ENCODE measurements around the gene COBL.

Gene COBL

DNA sequence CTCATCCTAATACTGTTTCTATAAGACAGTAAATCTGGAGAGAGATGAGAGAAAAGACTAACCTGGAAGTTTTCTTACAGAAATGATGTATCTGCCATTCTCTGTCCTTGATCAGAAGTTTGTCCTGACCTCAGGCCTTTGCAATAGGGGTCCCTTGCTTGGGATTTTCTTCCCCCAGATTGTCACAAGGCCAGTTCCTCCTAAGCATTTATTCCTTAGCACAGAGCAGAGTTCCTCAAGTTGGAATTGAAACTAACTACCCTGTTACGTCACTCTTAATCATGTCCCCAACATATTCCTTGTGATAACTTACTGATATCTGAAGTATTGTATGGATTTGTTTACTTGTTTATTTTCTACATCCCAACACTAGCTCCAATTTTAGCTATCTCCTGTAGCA, 202.1 kb downstream of the COBL start:
- DNase-seq (ENCODE audit: low read depth), result no peak

DNA sequence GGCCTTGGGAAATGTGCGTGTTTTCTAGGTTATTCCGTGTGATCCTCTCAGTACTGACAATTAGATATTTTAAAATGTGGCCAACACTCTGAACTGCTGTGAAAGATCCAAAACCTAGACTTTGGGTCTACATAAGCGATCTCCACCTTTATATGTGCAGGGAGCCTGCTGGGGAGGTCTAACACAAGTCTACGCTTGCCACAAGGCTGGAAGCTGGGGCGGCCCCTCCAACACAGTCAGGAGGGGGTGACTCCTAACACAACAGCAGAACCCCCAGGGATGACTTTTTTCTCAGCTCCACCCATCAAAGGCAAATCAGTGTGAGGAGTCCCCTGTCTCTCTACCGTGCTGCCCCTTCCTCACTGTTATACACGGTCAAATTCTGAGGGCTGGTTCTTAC, 202.6 kb downstream of the COBL start:
- DNase-seq (ENCODE audit: low read depth), result no peak

DNA sequence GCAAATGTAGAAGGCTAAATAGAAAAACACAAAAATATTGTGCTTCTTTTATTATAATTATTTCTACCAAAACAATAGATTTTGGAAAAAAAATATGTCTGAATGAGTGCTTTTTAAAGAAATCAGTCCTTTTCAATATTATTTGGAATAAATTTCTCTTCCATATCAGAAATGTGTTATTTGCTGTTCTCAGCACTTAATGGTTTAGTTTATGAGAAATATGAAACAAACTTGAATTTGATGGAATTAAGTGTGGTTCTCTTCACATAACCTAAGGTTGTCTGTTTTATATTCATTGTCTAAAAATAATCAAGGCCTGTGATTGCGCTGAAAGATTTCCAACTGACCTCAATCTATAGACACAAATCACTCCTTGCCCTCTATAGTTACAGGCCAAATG, 203.0 kb downstream of the COBL start:
- no peak for DNase-seq (ENCODE audit: low read depth)

DNA sequence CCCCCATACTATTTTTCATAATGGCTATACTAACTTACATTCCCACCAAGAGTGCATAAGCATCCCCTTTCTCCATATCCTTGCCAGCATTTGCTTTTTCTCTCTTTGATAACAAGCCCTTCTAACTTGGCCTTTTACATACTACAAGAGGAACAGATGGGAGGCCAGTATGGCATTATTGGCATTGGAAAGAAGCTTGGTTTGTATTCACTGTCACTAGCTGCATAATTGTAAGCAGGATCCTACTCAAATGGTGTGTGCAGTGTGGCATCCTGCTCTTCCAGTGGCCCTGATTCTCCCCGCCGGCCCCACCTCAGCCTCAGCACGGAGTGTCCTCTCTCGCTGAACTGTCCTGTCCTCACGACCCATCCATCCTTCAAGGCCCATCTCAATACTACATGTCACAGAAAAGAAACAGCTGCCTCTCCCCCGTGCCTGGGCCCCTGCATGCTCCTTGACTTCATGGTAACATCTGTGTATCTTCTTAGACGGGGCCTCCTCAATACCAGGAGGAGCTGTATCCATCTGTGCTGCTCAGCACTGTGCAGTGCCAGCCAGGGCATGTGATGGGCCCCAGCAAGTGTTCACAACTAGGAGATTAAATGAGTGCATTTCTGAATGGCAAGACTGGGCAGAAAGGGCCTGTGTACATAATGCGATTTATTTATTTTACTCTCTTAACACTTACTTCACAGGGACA, 205.2 kb downstream of the COBL start:
- DNase-seq (ENCODE audit: low read depth), result no peak

DNA sequence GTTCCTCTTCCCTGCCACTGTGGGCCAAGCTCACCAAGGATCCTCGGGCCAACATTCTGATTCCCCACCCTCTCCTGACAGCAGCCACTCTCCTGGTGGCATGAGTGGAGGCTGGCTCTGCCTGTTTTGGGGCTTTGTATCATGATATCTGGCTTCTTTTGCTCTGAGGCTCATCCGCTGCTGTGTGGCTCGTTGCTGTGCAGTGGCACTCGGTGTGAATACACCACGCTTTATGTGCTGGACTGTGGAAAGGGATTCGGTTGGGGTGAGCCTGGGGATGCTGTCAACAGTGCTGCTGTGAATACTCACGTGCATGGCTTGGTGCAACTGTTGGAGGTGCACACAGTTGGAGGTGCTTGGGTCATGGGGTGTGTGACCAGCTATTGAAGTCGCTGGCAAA, 208.5 kb downstream of the COBL start:
- DNase-seq (ENCODE audit: low read depth), result no peak

DNA sequence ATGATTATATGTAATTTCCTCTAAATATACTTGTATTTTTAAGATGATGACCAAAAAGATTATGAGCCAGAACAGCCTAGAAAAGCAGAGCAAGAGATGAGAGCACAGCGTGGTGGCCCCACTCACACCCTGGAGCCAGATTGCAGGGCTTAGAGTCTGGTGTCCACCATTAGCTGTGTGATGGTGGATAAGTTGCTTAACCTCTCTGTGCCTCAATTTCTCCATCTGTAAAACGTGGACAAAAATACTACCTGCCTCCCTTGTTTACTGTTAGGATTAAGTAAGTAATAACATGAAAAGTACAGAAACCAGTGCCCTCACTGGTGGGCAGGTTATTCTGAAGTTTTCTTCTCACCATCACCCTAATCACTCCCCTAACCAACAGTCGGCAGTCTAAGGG, 212.3 kb downstream of the COBL start:
- no peak for DNase-seq (ENCODE audit: low read depth)

DNA sequence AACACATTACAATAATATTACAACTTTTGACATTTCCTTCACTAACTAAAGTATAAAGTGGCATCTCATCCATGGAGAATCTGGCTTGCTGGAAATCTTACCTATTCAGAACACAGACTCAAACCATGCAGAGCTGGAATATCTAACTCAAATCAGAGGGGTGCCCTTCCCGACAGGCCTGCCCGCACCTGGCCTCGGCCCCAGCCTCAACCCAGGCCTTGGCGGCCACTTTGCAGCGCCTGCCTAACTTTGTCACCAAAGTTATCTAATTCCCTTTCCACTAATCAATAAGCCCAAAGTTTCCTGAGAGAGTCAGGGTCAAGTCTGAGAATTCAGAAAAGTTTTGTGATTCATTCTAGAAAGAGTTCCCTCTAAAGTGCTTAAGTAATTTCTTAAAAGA, 212.9 kb downstream of the COBL start:
- DNase-seq (ENCODE audit: low read depth), result no peak

DNA sequence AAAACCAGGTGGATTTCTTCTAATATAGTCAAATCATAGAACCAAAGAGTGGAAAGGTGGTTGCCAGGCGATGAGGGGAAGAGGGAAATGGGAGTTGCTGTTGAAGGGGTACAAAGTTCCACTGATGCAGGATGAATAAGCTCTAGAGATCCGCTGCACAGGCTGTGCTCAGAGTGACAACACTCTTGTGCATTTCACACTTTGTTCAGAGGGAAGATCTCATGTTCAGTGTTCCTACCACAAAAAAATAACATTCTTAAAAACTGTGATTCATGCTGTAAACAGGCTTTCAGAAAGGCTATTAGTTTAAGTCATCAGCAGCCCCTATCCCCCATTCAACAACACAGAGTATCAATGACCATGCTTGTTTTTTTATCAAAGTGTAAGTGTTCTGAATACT, 213.8 kb downstream of the COBL start:
- DNase-seq (ENCODE audit: low read depth), result no peak

DNA sequence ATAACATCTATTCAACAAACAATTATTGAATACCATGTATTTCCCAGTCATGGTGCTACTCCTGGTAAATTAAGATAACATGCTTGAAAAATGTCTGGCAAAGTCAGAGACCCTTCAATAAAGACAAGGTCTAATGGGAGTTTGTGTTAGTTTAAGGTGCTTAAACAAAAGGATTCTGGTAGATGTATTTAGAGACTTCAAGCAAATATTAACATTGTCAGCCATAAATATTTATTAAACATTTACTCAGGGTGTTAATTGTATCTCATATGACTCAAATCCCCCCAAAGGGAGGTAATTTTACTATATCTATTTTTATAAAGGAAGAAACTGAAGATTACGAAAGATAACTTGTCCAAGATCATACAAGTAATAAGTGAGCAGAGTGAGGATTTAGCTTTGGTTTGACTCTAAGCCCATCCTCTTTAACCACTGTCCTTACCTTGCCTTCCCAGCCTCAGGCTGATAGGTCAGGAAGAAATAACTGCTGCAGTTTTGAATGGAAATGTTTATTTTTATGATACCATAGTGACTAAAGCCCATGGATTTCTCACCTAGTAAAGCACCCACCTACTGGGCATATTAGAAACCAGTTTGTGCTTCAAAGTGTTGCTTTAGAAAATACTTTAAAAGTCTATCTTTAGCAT, 215.4 kb downstream of the COBL start:
- no peak for DNase-seq (ENCODE audit: low read depth)

DNA sequence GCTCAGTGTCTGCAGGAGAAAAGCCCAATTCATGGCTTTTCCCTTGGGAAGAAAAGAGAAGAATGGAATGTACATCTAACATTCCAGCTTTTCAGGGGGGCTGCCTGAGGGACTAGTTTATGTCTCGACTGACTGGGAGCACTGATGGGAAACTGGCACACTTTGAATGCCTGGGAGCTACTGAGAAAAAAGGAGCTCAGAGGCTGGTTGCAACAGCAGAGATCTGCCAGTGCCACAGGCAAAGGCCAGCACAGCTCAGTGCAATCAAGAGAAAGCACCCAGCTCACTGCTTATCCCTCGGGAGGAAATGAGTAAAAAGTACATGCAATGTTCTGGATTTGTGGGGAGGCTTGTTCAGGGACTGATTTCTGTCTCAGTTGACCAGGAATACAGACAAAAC, 226.2 kb downstream of the COBL start:
- DNase-seq (ENCODE audit: low read depth), result no peak

DNA sequence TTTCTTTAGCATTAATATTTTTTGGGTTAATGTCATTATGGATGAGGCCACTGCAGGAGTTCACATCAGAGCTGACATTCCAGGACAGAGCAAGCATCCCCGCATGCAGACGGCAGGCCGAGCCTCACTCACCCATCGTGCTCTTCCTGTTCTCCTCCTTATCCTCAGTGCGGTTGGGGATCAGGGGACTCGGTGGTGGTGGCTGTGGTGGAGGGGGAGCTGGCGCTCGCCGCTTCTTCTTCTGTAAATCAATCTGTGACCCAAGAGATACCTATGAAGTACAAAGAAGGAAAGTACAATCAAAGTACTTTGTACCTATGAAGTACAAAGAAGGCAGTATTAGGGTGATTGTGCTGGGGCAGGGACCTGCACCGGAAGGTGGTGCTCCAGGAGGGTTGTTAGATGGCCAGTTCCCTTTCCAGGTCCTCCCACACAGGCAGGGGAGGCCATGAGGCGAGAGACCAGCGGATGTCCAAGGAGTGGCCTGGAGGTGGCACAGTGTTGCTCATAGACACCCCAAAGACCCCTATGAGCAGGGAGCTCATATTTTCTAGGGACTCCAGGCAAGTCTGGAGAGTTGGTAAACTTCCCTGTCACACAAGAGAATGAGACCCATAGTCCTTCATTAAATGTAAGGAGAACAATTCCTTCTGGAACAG, 231.4 kb downstream of the COBL start:
- no peak for DNase-seq (ENCODE audit: low read depth)

DNA sequence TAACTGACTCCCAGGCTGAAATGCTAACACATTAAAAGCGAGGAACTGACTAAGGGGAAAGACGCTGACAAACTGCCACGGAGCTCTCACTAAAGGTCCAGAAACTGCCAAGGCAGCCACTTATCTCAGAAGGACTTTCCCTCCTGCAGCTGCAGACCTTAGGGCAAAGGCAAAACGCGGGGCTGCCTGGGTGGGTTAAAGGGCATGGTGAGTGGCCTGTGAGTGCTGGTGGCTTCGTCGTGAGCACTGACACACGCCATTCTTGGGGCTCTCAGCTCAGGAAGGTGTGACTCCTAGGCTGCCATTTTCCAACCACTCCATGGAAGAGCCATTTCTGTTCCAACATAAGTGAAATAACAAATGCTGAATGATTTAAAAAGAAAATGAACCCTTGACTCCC, 232.5 kb downstream of the COBL start:
- DNase-seq (ENCODE audit: low read depth), result no peak

DNA sequence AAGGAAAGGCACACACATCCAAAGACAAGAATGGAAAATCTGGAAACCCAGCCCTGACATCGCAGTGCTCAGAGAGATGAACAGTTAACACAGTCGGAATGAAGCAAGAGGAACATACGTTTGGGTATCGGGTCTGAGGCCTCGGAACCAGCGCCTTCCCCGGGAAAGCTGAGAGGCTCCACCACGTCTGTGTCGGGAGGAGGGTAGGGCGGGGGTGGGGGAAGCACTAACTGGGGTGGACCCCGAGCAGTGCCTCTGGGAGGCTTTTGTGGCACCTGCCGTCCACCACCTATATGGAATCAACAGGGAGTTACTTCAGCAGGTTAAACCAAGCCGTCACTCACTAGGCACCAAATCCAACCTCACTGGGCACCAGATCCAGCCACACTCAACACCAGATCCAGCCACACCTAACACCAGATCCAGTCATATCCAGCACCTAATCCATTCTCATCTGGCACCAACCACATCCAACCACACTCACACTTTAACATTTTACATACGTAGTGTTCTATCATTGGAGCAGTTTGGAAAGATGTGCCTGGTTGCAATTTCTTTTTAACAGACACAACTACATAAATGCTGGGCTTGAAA, 233.6 kb downstream of the COBL start:
- no peak for DNase-seq (ENCODE audit: low read depth)

DNA sequence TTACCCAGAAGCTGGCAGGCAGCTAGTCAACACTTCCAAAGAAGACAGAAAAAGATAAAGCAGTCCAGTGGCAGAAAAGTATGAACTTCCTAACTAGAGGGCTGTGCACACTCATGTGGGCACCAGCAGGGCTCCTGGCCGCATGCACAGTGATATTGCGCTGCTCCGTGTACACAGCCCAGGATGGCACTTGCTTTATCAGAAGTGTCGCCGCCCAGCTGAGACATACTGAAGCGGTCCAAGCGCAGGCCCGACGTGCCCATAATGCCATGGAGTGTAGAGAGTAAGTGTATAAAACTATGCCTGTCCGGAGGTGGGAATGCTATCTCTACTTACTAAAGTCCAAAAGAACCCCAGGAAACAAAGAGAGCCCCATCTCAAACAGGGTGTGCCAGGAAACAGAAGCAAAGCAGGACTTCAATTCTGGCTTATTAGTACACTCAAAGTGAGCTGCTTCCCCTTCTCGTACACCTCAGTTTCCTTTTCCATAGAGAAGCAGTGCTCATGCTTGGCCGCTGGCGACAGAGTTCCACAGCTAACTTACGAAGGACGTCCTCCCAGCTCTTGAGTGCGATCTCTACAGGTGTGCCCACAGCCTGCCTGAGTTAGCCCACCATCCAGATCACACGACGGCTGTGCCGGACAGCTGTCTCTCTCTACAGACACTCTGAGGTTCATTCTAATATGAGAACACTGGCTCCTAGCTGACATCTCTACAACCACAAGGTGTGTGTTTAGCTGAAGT, 234.3 kb downstream of the COBL start:
- DNase-seq (ENCODE audit: low read depth), result no peak

DNA sequence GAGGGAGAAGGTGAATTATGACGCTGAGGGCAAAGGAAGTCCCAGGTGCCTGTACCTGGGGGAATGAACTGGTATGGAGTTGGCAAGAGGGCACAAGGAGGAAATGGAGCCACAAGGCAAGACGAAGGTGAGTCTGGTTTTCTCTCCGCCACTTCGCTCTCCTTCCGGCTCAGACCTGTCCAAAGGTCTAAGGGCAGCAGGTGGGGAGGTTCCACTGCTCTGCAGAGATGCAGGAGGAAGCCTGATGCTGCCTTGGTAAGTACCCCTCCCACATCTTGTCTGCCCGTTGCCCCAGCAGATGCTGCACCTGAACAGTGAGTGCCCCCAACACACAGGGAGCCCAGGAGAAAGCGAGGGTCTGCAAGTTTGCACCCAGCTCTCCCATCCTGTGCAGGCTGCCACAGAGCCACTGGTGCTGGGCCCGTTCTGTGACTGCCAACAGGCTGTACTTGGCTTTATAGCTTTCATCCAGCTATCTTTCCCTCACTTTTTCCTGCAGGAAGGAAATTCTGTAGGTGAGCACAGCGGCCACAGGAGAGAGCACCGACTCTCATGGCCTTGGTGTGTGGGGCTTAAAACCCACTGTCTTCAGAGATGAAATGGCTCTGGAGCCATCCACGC, 235.2 kb downstream of the COBL start:
- DNase-seq (ENCODE audit: low read depth), result no peak

DNA sequence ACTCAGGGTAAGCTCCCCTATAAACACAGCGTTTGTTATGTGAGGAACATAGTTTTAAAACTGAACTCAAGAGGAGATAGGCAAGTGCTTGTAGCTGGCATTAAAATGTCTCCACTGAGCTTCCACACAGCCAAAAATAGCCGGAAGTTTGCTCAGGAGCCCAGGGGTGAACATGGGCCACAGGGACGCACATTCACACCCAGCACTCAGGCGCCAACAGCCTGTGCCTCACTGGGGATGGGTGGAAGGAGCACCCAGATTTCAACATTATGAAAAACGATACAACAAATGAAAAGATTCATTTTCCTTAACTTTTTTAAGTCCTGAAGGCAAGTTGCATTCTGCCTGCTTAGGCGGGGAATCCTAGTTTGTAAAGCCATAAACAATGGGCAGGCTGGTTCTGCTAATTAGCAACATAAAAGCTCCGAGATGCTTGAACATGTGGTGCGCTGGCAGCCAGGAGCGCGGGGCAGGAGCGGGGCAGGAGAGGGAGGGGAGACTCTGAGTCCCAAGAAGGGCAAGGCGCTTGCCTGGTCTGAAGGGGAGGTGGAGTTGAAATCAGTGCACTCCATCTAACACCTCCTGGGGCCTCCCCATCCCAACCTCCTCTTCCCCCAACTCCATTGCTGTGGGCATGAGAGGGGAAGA, 235.9 kb downstream of the COBL start:
- DNase-seq (ENCODE audit: low read depth), result no peak

DNA sequence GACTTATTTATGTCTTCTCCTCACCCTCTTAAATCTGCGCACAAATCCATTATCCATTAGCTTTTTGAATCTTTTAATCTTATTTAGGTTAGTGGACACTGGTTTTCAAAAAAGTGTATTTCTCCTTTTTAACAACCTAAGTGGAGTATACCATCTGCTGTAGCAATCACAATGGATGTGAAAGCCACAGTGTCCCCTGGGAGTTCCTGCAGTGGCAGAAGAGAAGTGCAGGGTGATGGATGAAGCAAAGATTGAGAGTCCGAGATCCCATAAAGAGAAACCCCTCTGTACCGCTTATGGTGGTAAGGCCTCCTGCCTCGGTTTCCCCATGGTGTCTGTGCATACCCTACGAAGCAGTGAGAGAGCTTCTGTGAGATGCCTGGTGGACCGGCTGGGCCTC, 236.4 kb downstream of the COBL start:
- no peak for DNase-seq (ENCODE audit: low read depth)

DNA sequence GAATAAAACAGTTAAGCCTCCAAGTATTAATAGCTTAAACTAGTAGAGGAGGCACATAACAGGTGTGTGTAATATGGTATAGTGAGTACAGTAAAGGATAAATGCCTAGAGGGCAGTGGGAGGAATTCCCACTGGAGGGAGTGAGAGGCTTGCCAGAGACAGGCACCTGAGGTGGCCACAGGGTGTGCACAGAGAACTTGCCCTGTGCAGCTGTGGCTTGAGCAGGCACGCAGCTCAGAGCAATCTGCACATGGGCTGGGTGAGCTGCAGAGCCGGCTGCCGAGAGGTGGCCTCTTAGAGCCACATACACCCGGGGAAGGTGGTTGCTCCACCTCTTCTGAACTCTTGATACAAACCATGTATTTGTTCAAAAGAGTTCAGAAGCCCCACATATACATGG, 237.1 kb downstream of the COBL start:
- DNase-seq (ENCODE audit: low read depth), result no peak

DNA sequence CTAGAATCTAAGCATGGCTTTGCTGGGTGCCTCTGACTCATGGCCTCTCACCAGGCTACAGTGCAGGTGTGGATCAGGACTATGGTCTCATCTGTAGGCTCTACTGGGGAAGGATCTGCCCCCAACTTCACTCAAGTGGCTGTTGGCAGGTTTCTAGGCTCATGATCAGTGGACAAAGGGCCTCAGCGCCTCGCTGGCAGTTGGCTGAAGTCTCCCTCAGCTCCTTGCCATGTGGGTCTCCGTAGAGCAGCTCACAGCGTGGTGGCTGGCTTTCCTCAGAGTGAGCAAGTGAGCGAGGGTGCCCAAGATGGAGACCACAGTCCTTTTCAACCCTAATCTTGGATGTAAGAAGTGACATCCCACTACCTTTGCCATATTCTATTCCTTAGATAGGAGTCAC, 238.0 kb downstream of the COBL start:
- no peak for DNase-seq (ENCODE audit: low read depth)

DNA sequence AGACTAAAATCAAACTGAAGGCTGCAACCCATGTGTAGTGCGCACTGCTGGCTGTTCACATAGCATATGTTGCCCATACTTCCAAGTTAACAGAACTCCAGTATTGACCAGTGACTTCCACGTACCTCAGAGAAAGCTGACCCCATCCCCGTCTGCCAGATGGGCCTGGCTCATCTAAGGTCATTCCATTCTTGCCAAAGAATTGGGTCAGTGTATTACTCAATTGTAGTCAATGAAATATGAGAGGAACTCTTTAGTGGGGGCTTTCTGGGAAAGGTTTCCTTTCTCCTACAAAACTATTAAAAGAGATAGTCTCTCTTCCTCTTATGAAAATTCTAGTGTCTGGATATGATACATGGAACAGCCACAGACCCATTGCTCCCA, 238.6 kb downstream of the COBL start:
- DNase-seq (ENCODE audit: low read depth), result no peak

DNA sequence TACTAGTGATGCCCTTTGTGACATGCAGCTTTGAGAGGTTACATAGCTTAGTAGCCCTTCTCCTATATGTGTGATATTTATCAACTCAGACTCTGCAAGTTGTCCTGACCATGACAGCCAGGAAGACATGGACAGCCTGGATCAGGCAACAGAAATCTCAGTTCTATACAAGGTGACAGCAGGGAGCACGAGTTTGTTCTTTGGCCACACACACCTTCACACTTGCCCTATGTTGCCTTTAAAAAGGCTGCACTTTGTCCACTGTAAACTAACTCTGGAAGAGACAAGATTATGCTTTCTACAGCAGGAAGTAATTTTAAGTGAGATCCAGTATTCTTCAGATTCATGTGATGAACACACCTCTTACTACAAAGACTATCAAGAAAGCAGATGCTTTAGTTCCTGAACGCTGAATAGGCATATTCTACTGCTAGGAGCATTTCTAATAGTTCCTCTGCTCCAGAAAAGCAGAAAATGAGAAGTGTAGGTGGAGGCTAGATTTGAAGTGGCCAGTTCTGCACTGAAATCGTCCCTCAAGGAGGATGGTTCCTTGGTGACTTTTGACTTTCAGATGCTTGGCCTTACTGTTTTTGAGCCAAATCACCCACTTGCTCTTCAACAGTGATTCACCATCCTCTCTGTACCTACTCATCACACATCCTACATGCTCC, 239.2 kb downstream of the COBL start:
- no peak for DNase-seq (ENCODE audit: low read depth)
